Endothelial cell (in vitro differentiated cells): ENCODE results near the gene PRR16. TPM values are rescaled to one million over a fixed set of nuclear protein-coding genes. Genes with fewer than 3 reads are reported as not detected.

Source experiments
- DNase-seq: peaks from one replicate; pipeline ENCODE4 v3.0.0; 2021; ENCODE audit warnings: low spot score
- H3K27ac Mint-ChIP-seq: one replicate; pipeline ENCODE4 v1.8.0; 2021; ENCODE audit warnings: mixed read lengths, inconsistent platforms; ENCODE audit not compliant: unreplicated experiment
- H3K27me3 Mint-ChIP-seq: one replicate; pipeline ENCODE4 v1.8.0; 2021; ENCODE audit warnings: mild to moderate bottlenecking, moderate library complexity, mixed read lengths, inconsistent platforms; ENCODE audit not compliant: unreplicated experiment
- H3K36me3 Mint-ChIP-seq: one replicate; pipeline ENCODE4 v1.8.0; 2021; ENCODE audit warnings: mild to moderate bottlenecking, low read depth, mixed read lengths, inconsistent platforms; ENCODE audit not compliant: unreplicated experiment
- H3K4me1 Mint-ChIP-seq: one replicate; pipeline ENCODE4 v1.8.0; 2021; ENCODE audit warnings: mild to moderate bottlenecking, mixed read lengths, inconsistent platforms; ENCODE audit not compliant: unreplicated experiment
- H3K4me3 Mint-ChIP-seq: one replicate; pipeline ENCODE4 v1.8.0; 2021; ENCODE audit warnings: mild to moderate bottlenecking, mixed read lengths, inconsistent platforms; ENCODE audit not compliant: unreplicated experiment
- H3K9me3 Mint-ChIP-seq: one replicate; pipeline ENCODE4 v1.8.0; 2021; ENCODE audit warnings: mixed read lengths, inconsistent platforms; ENCODE audit not compliant: unreplicated experiment
- CTCF ChIP-seq: fragments of 200-600 bp; sonication (generic); IDR thresholded peaks from one replicate; pipeline ENCODE4 v1.5.0; 2021; ENCODE audit warnings: antibody characterized with exemption; ENCODE audit not compliant: unreplicated experiment
- total RNA-seq: library from RNA; stranded (reverse); fragmentation: NEBNext Ultra II Directional; extraction: Animal tissue kit (Norgen Biotek cat#: 25700); gene quantifications from one replicate; pipeline ENCODE4 v1.2.1, GENCODE V29; 2021; ENCODE audit not compliant: unreplicated experiment

PRR16 gene
- total RNA-seq, 1 donor from 2014 or later: not detected

DNA sequence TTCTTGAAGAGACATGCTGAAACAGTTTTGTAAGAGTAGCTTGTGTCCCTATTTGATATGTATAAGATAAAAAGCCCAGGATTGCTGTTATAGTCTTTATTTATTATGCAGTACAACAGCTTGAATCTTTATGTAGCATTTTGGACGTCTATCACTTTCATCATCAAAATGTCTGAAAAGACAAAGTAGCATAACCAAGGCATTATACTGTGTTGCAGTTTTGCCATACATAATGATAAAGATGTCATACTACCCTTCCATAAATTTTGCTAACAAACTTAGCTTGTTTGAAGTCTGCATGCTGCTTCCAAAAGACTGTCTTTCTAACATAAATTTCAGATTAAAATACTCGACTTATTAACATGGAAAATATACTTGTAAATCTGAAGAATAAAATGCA lies 127.8 kb downstream of the PRR16 start:
- H3K4me1 Mint-ChIP-seq: no peaks in the 10 kb centered on the region
- no peak for DNase-seq
- no peaks in the 10 kb centered on the region for H3K36me3 Mint-ChIP-seq
- no peak for TF ChIP-seq CTCF
- H3K9me3 Mint-ChIP-seq: no peaks in the 10 kb centered on the region
- no peaks in the 10 kb centered on the region for H3K27me3 Mint-ChIP-seq
- no peak overlapping the region for H3K4me3 Mint-ChIP-seq
- H3K27ac Mint-ChIP-seq: no peak overlapping the region

DNA sequence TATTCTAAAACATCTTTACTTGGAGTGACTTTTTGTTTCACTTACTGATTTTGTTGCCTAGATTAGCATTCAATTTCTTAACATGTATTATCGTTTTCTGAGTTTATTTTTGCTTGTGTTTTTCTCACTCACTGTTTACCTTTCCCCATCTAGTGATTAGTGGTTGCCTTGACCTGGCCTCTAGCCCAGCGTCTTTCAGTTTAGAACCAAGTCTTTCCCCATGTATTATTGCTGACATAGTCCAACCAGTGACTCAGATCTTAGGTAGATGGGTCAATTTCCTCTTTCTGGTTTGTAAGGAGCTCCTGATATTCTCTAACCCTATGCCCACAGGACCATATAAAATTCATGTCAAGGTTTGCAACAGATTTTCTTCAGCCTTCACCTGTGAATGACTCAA lies 135.5 kb downstream of the PRR16 start:
- no peak for DNase-seq
- H3K9me3 Mint-ChIP-seq: no peaks in the 10 kb centered on the region
- H3K27me3 Mint-ChIP-seq: no peaks in the 10 kb centered on the region
- no peaks in the 10 kb centered on the region for H3K36me3 Mint-ChIP-seq
- TF ChIP-seq CTCF: no peak
- no peaks in the 10 kb centered on the region for H3K4me1 Mint-ChIP-seq
- no peak overlapping the region for H3K27ac Mint-ChIP-seq
- H3K4me3 Mint-ChIP-seq: no peak overlapping the region

DNA sequence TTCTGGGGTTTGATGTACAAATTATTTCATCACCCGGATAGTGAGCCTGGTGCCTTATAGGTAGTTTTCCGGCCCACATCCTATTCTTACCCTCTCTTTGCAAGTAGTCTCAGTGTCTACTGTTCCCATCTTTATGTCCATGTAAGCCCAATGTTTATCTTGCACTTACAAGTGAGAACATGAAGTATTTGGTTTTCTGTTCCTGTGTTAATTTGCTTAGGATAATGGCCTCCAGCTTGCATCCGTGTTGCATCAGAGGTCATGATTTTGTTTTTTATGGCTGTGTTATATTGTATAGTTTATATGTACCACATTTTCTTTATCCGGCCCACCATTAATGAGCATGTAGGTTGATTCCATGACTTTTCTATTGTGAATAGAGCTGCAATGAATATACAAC lies 136.5 kb downstream of the PRR16 start:
- H3K36me3 Mint-ChIP-seq: no peaks in the 10 kb centered on the region
- no peak for DNase-seq
- H3K4me3 Mint-ChIP-seq: no peak overlapping the region
- no peaks in the 10 kb centered on the region for H3K9me3 Mint-ChIP-seq
- H3K4me1 Mint-ChIP-seq: no peaks in the 10 kb centered on the region
- TF ChIP-seq CTCF: no peak
- H3K27ac Mint-ChIP-seq: no peak overlapping the region
- H3K27me3 Mint-ChIP-seq: no peaks in the 10 kb centered on the region

GRCh38 chr5:120602033-120602432 lies 137.9 kb downstream of the PRR16 start:
- Mint-ChIP-seq H3K27me3 (no peaks in the 10 kb centered on the region), H3K4me3 (no peak overlapping the region), H3K4me1 (no peaks in the 10 kb centered on the region), H3K9me3 (no peaks in the 10 kb centered on the region), H3K27ac (no peak overlapping the region), H3K36me3 (no peaks in the 10 kb centered on the region)
- no peak for TF ChIP-seq CTCF
- no peak for DNase-seq

GRCh38 chr5:120604884-120605283 lies 140.8 kb downstream of the PRR16 start:
- DNase-seq: no peak
- H3K27me3 Mint-ChIP-seq: no peaks in the 10 kb centered on the region
- no peaks in the 10 kb centered on the region for H3K36me3 Mint-ChIP-seq
- H3K27ac Mint-ChIP-seq: no peak overlapping the region
- H3K4me3 Mint-ChIP-seq: no peak overlapping the region
- H3K4me1 Mint-ChIP-seq: no peaks in the 10 kb centered on the region
- no peak for TF ChIP-seq CTCF
- H3K9me3 Mint-ChIP-seq: no peaks in the 10 kb centered on the region
